Endothelial cell of umbilical vein (primary cell): ENCODE results near the gene PIP4P1.

Experiments used
- EZH2 ChIP-seq: IDR thresholded peaks from 2 replicates; pipeline ENCODE4 v1.6.1; 2012; ENCODE audit warnings: borderline replicate concordance, low read depth, mild to moderate bottlenecking, moderate library complexity, low read length, inconsistent platforms; ENCODE audit not compliant: severe bottlenecking
- FOS ChIP-seq: IDR thresholded peaks from 2 replicates; pipeline ENCODE4 v1.6.1; 2011; ENCODE audit warnings: mild to moderate bottlenecking, low read length, moderate library complexity, borderline replicate concordance; ENCODE audit not compliant: insufficient read depth
- POLR2A ChIP-seq: IDR thresholded peaks from 2 replicates; pipeline ENCODE4 v1.6.1; 2012; ENCODE audit warnings: low read depth, mild to moderate bottlenecking, control low read depth, low read length
- POLR2AphosphoS5 ChIP-seq: IDR thresholded peaks from 2 replicates; pipeline ENCODE4 v1.6.1; 2012; ENCODE audit warnings: low read depth, mild to moderate bottlenecking, control low read depth, low read length, moderate library complexity; ENCODE audit not compliant: insufficient read depth
- TF ChIP-seq, protein P1 (sequence below), 2 donors: IDR thresholded peaks; 1 replicate in 1 of 2; 2 replicates in 1 of 2; pipeline ENCODE4 v1.5.1; 2011; ENCODE audit warnings: low read length in 2 of 2, mild to moderate bottlenecking in 2 of 2, moderate library complexity in 2 of 2, control low read depth in 1 of 2, inconsistent platforms in 1 of 2, low read depth in 1 of 2; ENCODE audit not compliant: insufficient read depth in 1 of 2; ENCODE audit errors: extremely low read depth in 1 of 2
- TF ChIP-seq, protein P2 (sequence below): IDR thresholded peaks from 2 replicates; pipeline ENCODE4 v1.6.1; 2011; ENCODE audit not compliant: insufficient read depth, insufficient read length

DNA sequence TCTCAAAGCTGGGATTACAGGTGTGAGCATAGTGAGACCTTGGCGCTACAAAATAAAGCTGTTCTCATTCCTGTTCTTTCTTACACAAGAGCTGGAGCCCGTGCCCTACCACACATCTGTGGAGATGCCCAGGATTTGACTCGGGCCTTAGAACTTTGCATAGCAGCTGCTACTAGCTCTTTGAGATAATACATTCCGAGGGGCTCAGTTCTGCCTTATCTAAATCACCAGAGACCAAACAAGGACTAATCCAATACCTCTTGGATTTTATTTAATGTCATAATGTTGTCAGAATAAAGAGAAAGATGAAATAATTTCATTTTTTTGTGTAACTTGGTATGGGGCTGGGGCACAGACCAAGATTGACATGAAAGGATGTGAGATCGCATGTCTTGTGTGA, 15.5 kb upstream of the PIP4P1 start:
- TF ChIP-seq, protein P1, sequence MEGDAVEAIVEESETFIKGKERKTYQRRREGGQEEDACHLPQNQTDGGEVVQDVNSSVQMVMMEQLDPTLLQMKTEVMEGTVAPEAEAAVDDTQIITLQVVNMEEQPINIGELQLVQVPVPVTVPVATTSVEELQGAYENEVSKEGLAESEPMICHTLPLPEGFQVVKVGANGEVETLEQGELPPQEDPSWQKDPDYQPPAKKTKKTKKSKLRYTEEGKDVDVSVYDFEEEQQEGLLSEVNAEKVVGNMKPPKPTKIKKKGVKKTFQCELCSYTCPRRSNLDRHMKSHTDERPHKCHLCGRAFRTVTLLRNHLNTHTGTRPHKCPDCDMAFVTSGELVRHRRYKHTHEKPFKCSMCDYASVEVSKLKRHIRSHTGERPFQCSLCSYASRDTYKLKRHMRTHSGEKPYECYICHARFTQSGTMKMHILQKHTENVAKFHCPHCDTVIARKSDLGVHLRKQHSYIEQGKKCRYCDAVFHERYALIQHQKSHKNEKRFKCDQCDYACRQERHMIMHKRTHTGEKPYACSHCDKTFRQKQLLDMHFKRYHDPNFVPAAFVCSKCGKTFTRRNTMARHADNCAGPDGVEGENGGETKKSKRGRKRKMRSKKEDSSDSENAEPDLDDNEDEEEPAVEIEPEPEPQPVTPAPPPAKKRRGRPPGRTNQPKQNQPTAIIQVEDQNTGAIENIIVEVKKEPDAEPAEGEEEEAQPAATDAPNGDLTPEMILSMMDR (IDR thresholded peaks at IDR 0.05; ENCODE audit: extremely low read depth in 1 of 2, insufficient read depth in 1 of 2, low read depth in 1 of 2, low read length in 2 of 2) = no peak
- TF ChIP-seq, protein P2, sequence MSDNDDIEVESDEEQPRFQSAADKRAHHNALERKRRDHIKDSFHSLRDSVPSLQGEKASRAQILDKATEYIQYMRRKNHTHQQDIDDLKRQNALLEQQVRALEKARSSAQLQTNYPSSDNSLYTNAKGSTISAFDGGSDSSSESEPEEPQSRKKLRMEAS = no peak
- TF ChIP-seq FOS (no peak), POLR2AphosphoS5 (no peak), EZH2 (no peak), POLR2A (no peak)
